IMR-90 (cell line): ENCODE results near the gene KCTD19.

Experiments
- BHLHE40 ChIP-seq: fragments of 150-350 bp; IDR thresholded peaks from 2 replicates; pipeline ENCODE4 v1.6.1; 2016; ENCODE audit warnings: mild to moderate bottlenecking, low read depth, low read length
- CEBPB ChIP-seq: IDR thresholded peaks from 2 replicates; pipeline ENCODE4 v1.6.1; 2012; ENCODE audit warnings: low read depth, low read length, improper control_type of control experiment
- CHD1 ChIP-seq: IDR thresholded peaks from 2 replicates; pipeline ENCODE4 v1.6.1; 2012; ENCODE audit warnings: low read depth, low read length, improper control_type of control experiment
- CTCF ChIP-seq: conservative IDR thresholded peaks from 2 replicates; pipeline ENCODE4 v1.5.1; 2012; ENCODE audit warnings: mild to moderate bottlenecking, low read depth, low read length, improper control_type of control experiment
- ELK1 ChIP-seq: fragments of 150-350 bp; IDR thresholded peaks from 2 replicates; pipeline ENCODE4 v1.6.1; 2016; ENCODE audit warnings: low read depth, mild to moderate bottlenecking, low read length, moderate library complexity, borderline replicate concordance
- MXI1 ChIP-seq: IDR thresholded peaks from 2 replicates; pipeline ENCODE4 v1.6.1; 2012; ENCODE audit warnings: low read depth, mild to moderate bottlenecking, low read length, moderate library complexity, borderline replicate concordance
- POLR2A ChIP-seq: IDR thresholded peaks from 2 replicates; pipeline ENCODE4 v1.6.1; 2012; ENCODE audit warnings: mild to moderate bottlenecking, low read depth, low read length
- RAD21 ChIP-seq: IDR thresholded peaks from 2 replicates; pipeline ENCODE4 v1.6.1; 2012; ENCODE audit warnings: low read length, improper control_type of control experiment

GRCh38 chr16:67357561-67357960 is 31.0 kb upstream of the KCTD19 start:
- TF ChIP-seq CEBPB (no peak), MXI1 (no peak), CTCF (no peak), ELK1 (no peak), POLR2A (no peak), BHLHE40 (no peak), RAD21 (no peak), CHD1 (no peak)
